Stomach (tissue), 19 donors: ENCODE data around the gene LIN9. TPM values are rescaled to one million over a fixed set of nuclear protein-coding genes. Genes with fewer than 3 reads are reported as not detected.

Experiments
- DNase-seq, 2 donors: peaks; one replicate each; pipeline versions ENCODE4 v3.0.0 to v3.0.0-alpha.2; 2013 to 2019
- H3K27ac ChIP-seq, 5 donors: fragments of 200-600 bp in 4 of 5; sonication (generic) in 4 of 5; one replicate each; pipeline ENCODE4 v1.5.1; 2013 to 2019; ENCODE audit warnings: mild to moderate bottlenecking in 1 of 5, moderate library complexity in 1 of 5
- H3K27me3 ChIP-seq, 3 donors: fragments of 200-600 bp; sonication (generic); one replicate each; pipeline ENCODE4 v1.5.1; 2017 to 2019; ENCODE audit warnings: mixed run types in 1 of 3
- H3K36me3 ChIP-seq, 4 donors: fragments of 200-600 bp; sonication (generic); 1 replicate in 3 of 4; 2 replicates in 1 of 4; pipeline ENCODE4 v1.5.1; 2016 to 2019
- H3K4me1 ChIP-seq, 4 donors: fragments of 200-600 bp; sonication (generic); one replicate each; pipeline ENCODE4 v1.5.1; 2016 to 2019
- H3K4me3 ChIP-seq, 4 donors: fragments of 200-600 bp; sonication (generic) in 3 of 4; one replicate each; pipeline ENCODE4 v1.5.1; 2016 to 2019; ENCODE audit warnings: mild to moderate bottlenecking in 1 of 4
- H3K9me3 ChIP-seq, 4 donors: fragments of 200-600 bp; sonication (generic); one replicate each; pipeline ENCODE4 v1.5.1; 2016 to 2019
- EP300 ChIP-seq: sonication (generic); formaldehyde crosslinking; IDR thresholded peaks from one replicate; pipeline ENCODE4 v1.6.1; 2017; ENCODE audit warnings: antibody characterized with exemption
- POLR2A ChIP-seq, 4 donors: fragments of 450-650 bp; IDR thresholded peaks; one replicate each; pipeline ENCODE4 v1.6.1; 2016; ENCODE audit warnings: antibody characterized with exemption in 4 of 4, control low read depth in 2 of 4, mild to moderate bottlenecking in 1 of 4, moderate library complexity in 1 of 4
- POLR2AphosphoS5 ChIP-seq, 3 donors: sonication (generic); formaldehyde crosslinking; IDR thresholded peaks; one replicate each; pipeline ENCODE4 v1.6.1; 2016; ENCODE audit warnings: antibody characterized with exemption in 3 of 3
- WGBS, 5 donors: extraction: QIAGEN DNeasy Blood & Tissue Kit in 3 of 5; methylation state at CpG; one replicate each; pipeline versions ENCODE4 v1.1.5 to v1.1.7; 2013 to 2018; 5-methylcytosine and 5-hydroxymethylcytosine counted together
- intact Hi-C: fragments of 100-400 bp; cut with DNase I; formaldehyde crosslinking; loops from one replicate; pipeline ENCODE4 v1.15.1; 2023; ENCODE audit warnings: low total_unique reads
- long read RNA-seq, 10 donors: transcript quantifications; one replicate each; lab custom pipeline, GENCODE V29; 2026
- polyA plus RNA-seq, 3 donors: library from polyadenylated mRNA; stranded (reverse); fragments of 200-250 nt; gene quantifications; one replicate each; pipeline ENCODE4 v1.2.3, GENCODE V29; 2013
- total RNA-seq, 5 donors: library from RNA; depleted of rRNA; stranded (reverse); fragments of >200 nt; gene quantifications; one replicate each; pipeline versions ENCODE4 v1.1.0 to v1.2.3, GENCODE V29; 2014 to 2016
- TF ChIP-seq, protein P1 (sequence below), 7 experiments: fragments of 450-650 bp in 4 of 7; fragments of 200-600 bp in 3 of 7; sonication (generic) in 3 of 7; IDR thresholded peaks; one replicate each; pipeline ENCODE4 v1.5.1; 2016 to 2019; ENCODE audit warnings: antibody characterized with exemption in 7 of 7, control low read depth in 2 of 7, mild to moderate bottlenecking in 1 of 7
- donor health status: healthy with polysubstance abuse.
- donor health status: Bipolar disorder and iron deficiency.
- donor health status: healthy.

The LIN9 gene, protein sequence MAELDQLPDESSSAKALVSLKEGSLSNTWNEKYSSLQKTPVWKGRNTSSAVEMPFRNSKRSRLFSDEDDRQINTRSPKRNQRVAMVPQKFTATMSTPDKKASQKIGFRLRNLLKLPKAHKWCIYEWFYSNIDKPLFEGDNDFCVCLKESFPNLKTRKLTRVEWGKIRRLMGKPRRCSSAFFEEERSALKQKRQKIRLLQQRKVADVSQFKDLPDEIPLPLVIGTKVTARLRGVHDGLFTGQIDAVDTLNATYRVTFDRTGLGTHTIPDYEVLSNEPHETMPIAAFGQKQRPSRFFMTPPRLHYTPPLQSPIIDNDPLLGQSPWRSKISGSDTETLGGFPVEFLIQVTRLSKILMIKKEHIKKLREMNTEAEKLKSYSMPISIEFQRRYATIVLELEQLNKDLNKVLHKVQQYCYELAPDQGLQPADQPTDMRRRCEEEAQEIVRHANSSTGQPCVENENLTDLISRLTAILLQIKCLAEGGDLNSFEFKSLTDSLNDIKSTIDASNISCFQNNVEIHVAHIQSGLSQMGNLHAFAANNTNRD
- total RNA-seq = 10 to 100 TPM in 1 of 5 donors, 1 to 10 TPM in 3, not detected in 1; 1.3 to 45.5 (median 7.1) TPM
- 1 to 10 TPM; 2.4 to 2.9 (median 2.5) TPM for polyA plus RNA-seq
- long read RNA-seq, donor 1 = 0 reads
- long read RNA-seq, donor 2 = 0 reads
- long read RNA-seq, donor 3, partial matches to known transcripts = 0 of 2 reads
- long read RNA-seq, donor 3, other reads (novel, unspliced or antisense) = 0 of 2 reads
- long read RNA-seq, donor 4 = 0 reads
- long read RNA-seq, donor 5, partial matches to known transcripts = 0 of 1 reads
- long read RNA-seq, donor 5, other reads (novel, unspliced or antisense) = 0 of 1 reads
- long read RNA-seq, donor 6 = 0 reads
- long read RNA-seq, donor 7 = 0 reads
- long read RNA-seq, donor 8, partial matches to known transcripts = 0 of 2 reads
- long read RNA-seq, donor 8, other reads (novel, unspliced or antisense) = 0 of 2 reads
- long read RNA-seq, donor 9, partial matches to known transcripts = 0 of 1 reads
- long read RNA-seq, donor 9, other reads (novel, unspliced or antisense) = 0 of 1 reads
- long read RNA-seq, donor 10, partial matches to known transcripts = 0 of 3 reads
- long read RNA-seq, donor 10, other reads (novel, unspliced or antisense) = 0 of 3 reads

DNA sequence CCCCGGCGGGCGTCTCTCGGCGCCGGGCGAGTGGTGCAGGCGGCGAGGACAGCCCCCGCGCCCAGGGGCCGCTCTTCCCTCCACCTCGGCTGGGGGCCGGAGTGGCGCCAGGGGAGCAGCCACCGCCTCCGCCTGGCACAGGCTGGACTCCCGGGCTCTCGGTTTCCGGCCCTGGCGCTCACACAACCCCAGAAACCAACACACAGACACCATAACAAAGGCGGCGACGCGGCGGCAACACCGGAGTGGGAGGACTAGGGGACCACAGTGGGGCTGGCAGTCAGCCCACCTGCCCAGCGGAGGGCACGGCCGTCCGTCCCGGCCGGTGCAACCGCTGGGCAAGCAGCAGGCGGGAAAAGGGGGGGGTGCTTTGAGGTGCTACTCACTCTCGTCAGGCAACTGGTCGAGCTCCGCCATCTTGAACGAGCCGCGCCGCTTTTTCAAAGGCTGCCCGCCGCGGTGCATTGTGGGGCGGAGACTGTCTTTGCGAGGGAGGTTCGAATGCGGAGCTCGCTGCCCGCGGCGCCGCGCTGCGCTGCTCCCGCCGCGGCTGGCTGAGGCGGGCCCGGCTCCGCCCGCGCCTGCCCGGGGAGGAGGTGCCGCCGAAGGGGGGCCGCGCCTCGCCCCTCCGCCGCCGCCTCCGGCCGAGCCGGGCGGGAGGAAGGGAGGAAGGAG lies at the start of gene LIN9:
Gene LIN9 (minus strand): TSS at position 442 of the 675 bp plus-strand sequence. CDS start 25 bp downstream, at position 417.
- WGBS, 5 donors = 0 to 1% (median 0%) methylated on average over 22 to 72 of the region's 77 CpGs

DNA sequence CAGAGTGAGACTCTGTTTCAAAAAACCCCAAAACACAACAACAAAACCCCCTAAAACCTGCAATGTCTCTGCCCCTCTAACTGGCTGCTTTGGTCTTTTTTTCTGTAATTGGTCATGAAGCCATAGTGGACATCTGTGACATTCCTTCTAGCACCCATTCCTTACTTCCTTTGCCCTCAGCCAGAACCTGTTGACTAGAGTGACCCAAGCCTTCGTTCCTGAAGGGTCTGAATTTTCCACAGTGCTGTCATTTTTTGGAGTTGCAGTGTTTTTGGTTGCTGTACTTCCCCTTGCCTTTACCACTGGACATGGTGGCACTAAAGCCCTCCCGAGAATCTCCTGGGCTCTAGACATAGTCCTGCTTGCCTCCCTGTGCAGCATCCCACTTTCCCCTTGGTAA lies 48.5 kb upstream of the LIN9 start:
- H3K27me3 ChIP-seq = no peaks in the 10 kb centered on the region
- TF ChIP-seq EP300 (no peak), POLR2A (IDR thresholded peaks at IDR 0.05) (no peak), POLR2AphosphoS5 (IDR thresholded peaks at IDR 0.05) (no peak)
- TF ChIP-seq, protein P1, sequence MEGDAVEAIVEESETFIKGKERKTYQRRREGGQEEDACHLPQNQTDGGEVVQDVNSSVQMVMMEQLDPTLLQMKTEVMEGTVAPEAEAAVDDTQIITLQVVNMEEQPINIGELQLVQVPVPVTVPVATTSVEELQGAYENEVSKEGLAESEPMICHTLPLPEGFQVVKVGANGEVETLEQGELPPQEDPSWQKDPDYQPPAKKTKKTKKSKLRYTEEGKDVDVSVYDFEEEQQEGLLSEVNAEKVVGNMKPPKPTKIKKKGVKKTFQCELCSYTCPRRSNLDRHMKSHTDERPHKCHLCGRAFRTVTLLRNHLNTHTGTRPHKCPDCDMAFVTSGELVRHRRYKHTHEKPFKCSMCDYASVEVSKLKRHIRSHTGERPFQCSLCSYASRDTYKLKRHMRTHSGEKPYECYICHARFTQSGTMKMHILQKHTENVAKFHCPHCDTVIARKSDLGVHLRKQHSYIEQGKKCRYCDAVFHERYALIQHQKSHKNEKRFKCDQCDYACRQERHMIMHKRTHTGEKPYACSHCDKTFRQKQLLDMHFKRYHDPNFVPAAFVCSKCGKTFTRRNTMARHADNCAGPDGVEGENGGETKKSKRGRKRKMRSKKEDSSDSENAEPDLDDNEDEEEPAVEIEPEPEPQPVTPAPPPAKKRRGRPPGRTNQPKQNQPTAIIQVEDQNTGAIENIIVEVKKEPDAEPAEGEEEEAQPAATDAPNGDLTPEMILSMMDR (IDR thresholded peaks at IDR 0.05) = no peak
- intact Hi-C loops = no loop called here
- WGBS, 5 donors = 90 to 100% (median 98%) methylated on average over 2 of the region's 2 CpGs
- H3K9me3 ChIP-seq = no peaks in the 10 kb centered on the region
- H3K36me3 ChIP-seq = peaks cover 20 to 66% (median 63%) of the 10 kb centered on the region in 4 donors
- H3K27ac ChIP-seq = no peak overlapping the region
- peaks cover 0 to 15% (median 4%) of the 10 kb centered on the region in 4 donors for H3K4me1 ChIP-seq
- H3K4me3 ChIP-seq = no peak overlapping the region
- no peak for DNase-seq

More for the DNA sequence above, at the start of gene LIN9:
- Histone ChIP-seq H3K9me3 (no peaks in the 10 kb centered on the region), H3K4me1 (peaks cover 0 to 26% (median 23%) of the 10 kb centered on the region in 4 donors), H3K4me3 (peak within 1 kb of the TSS; percentile 83 to 100 (median 88)), H3K27me3 (no peaks in the 10 kb centered on the region), H3K36me3 (no peaks in the 10 kb centered on the region), H3K27ac (peak within 1 kb of the TSS; percentile 73 to 87 (median 79))
- TF ChIP-seq, protein P1 (IDR thresholded peaks at IDR 0.05) = no peak
- peak; percentile 16 to 82 (median 53) for TF ChIP-seq POLR2AphosphoS5 (IDR thresholded peaks at IDR 0.05)
- intact Hi-C loops = no loop called here
- peak; percentile 93 to 97 for DNase-seq

DNA sequence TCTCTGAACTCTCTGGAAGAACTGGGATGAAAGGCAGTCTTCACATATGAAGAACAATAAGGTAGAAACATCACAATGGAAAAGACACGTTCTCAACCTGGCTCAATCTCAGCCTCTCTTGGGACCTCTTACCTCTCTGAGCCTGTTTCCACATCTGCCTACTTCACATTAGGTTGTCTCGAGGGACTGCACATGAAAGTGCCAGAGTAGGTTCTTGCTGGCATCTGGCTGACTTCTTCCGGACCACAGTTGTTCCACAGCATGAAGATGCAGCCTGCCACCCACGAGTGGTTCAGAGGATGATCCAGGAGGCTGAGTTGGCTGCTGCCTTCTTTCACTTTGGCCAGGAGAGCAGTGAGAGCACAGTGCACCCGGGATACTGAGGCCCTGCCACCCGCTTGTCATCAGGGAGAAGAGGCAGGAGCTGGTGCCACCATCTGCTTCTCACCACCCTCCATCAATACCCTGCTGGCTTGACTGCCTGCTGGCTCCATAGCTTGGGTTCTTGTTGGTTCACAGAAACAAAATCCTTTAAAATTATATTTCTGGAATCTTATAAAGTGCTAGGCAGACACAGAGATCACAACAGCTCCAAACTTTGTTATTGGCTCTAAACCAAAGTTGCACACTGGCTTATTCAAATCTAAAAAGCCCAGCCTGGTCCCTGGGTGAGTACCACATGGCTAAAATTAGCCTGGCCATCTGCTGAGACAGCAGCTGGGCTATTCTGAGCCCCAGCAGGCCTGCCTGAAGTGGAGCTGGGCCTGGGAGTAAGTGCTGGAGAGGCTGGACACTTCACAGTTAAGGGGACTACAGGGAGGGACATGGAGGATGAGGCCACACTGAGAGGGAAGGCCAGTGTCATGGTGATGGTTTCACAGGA lies 46.9 kb upstream of the LIN9 start:
- Histone ChIP-seq H3K9me3 (no peaks in the 10 kb centered on the region), H3K27ac (peak overlapping the region in 3 of 5 donors; percentile 17 to 46 (median 38)), H3K4me1 (peaks cover 0 to 15% (median 6%) of the 10 kb centered on the region in 4 donors), H3K27me3 (no peaks in the 10 kb centered on the region), H3K36me3 (peaks cover 5 to 51% (median 48%) of the 10 kb centered on the region in 4 donors), H3K4me3 (no peak overlapping the region)
- no peak for TF ChIP-seq POLR2AphosphoS5 (IDR thresholded peaks at IDR 0.05)
- no peak for TF ChIP-seq EP300
- TF ChIP-seq POLR2A (IDR thresholded peaks at IDR 0.05) = no peak
- TF ChIP-seq, protein P1 (IDR thresholded peaks at IDR 0.05) = no peak
- intact Hi-C loops = no loop called here
- WGBS, 5 donors = 78 to 91% (median 86%) methylated on average over 3 to 6 of the region's 6 CpGs
- DNase-seq = peak in 1 of 2 donors; percentile 70
